HCT116 (cell line): Measurements from ENCODE around the gene RAB24.

Source experiments
- CEBPB ChIP-seq: IDR thresholded peaks from 2 replicates; pipeline ENCODE4 v1.6.1; 2012; ENCODE audit warnings: low read depth
- EZH2 ChIP-seq: fragments of 200-600 bp; sonication (generic); IDR thresholded peaks from 2 replicates; pipeline ENCODE4 v1.6.1; 2017; ENCODE audit warnings: antibody characterized with exemption, mixed run types
- EZH2phosphoT487 ChIP-seq: fragments of 200-600 bp; IDR thresholded peaks from 2 replicates; pipeline ENCODE4 v1.6.1; 2018; ENCODE audit warnings: antibody characterized with exemption, borderline replicate concordance
- JUND ChIP-seq: IDR thresholded peaks from 2 replicates; pipeline ENCODE4 v1.6.1; 2012
- POLR2A ChIP-seq: IDR thresholded peaks from 2 replicates; pipeline ENCODE4 v1.7.0; 2011; ENCODE audit warnings: borderline replicate concordance; ENCODE audit not compliant: insufficient read depth, insufficient read length; ENCODE audit errors: extremely low read depth
- POLR2AphosphoS5 ChIP-seq: IDR thresholded peaks from 2 replicates; pipeline ENCODE4 v1.6.1; 2011; ENCODE audit warnings: mild to moderate bottlenecking, low read depth, low read length, moderate library complexity
- RAD21 ChIP-seq: IDR thresholded peaks from 2 replicates; pipeline ENCODE4 v1.6.1; 2012; ENCODE audit warnings: low read depth, mild to moderate bottlenecking
- SP1 ChIP-seq: IDR thresholded peaks from 2 replicates; pipeline ENCODE4 v1.6.1; 2012; ENCODE audit warnings: low read depth
- TCF7L2 ChIP-seq: IDR thresholded peaks from 2 replicates; pipeline ENCODE4 v1.7.0; 2011; ENCODE audit warnings: borderline replicate concordance, inconsistent platforms; ENCODE audit not compliant: insufficient read depth, insufficient read length; ENCODE audit errors: extremely low read depth
- ZNF274 ChIP-seq: fragments of 200-500 bp; sonication (Bioruptor generic); IDR thresholded peaks from 2 replicates; pipeline ENCODE4 v1.6.1; 2014; ENCODE audit warnings: mild to moderate bottlenecking, low read depth, low read length, inconsistent platforms
- TF ChIP-seq, protein P1 (sequence below): IDR thresholded peaks from 2 replicates; pipeline ENCODE4 v1.6.1; 2012
- TF ChIP-seq, protein P2 (sequence below), 3 experiments: fragments of 200-600 bp in 1 of 3; sonication (generic) in 1 of 3; IDR thresholded peaks in 2 of 3; conservative IDR thresholded peaks in 1 of 3; 2 replicates each; pipeline ENCODE4 v1.5.1; 2012 to 2017; ENCODE audit warnings: low read depth in 2 of 3, low read length in 2 of 3, antibody characterized with exemption in 1 of 3, borderline replicate concordance in 1 of 3, control low read depth in 1 of 3, mild to moderate bottlenecking in 1 of 3, mixed read lengths in 1 of 3, mixed run types in 1 of 3, moderate library complexity in 1 of 3; ENCODE audit not compliant: insufficient read depth in 1 of 3
- TF ChIP-seq, protein P3 (sequence below): IDR thresholded peaks from 2 replicates; pipeline ENCODE4 v1.6.1; 2012

DNA sequence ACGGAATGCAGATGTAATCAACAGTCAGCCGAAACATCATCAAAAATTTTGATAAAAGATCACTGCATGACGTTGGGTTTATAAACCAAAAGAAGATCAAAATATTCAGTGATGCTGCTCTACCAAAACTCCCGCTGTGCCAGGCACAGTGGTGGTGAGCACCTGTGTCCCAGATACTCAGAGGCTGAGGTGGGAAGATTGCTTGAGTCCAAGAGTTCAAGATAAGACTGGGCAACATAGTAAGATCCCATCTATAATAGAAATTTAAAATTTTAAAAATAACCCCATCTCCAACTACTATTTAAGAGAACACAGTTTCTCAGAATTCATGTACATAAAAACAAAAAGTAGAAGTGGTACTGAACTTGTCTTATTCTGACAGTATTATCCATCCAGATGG is 44.2 kb upstream of the RAB24 start:
- TF ChIP-seq, protein P1, sequence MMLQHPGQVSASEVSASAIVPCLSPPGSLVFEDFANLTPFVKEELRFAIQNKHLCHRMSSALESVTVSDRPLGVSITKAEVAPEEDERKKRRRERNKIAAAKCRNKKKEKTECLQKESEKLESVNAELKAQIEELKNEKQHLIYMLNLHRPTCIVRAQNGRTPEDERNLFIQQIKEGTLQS: no peak
- TF ChIP-seq, protein P2, sequence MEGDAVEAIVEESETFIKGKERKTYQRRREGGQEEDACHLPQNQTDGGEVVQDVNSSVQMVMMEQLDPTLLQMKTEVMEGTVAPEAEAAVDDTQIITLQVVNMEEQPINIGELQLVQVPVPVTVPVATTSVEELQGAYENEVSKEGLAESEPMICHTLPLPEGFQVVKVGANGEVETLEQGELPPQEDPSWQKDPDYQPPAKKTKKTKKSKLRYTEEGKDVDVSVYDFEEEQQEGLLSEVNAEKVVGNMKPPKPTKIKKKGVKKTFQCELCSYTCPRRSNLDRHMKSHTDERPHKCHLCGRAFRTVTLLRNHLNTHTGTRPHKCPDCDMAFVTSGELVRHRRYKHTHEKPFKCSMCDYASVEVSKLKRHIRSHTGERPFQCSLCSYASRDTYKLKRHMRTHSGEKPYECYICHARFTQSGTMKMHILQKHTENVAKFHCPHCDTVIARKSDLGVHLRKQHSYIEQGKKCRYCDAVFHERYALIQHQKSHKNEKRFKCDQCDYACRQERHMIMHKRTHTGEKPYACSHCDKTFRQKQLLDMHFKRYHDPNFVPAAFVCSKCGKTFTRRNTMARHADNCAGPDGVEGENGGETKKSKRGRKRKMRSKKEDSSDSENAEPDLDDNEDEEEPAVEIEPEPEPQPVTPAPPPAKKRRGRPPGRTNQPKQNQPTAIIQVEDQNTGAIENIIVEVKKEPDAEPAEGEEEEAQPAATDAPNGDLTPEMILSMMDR (IDR thresholded peaks at IDR 0.05 in 2 of 3, conservative IDR thresholded peaks at IDR 0.05 in 1 of 3; ENCODE audit: borderline replicate concordance in 1 of 3, insufficient read depth in 1 of 3, low read depth in 2 of 3, low read length in 2 of 3): no peak
- TF ChIP-seq TCF7L2 (no peak), POLR2A (no peak), SP1 (no peak), JUND (no peak), CEBPB (no peak), POLR2AphosphoS5 (no peak), EZH2phosphoT487 (no peak), ZNF274 (no peak), EZH2 (no peak), RAD21 (no peak)
- TF ChIP-seq, protein P3, sequence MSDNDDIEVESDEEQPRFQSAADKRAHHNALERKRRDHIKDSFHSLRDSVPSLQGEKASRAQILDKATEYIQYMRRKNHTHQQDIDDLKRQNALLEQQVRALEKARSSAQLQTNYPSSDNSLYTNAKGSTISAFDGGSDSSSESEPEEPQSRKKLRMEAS: no peak
